HepG2 (cell line): Measurements from ENCODE around the gene RECQL. TPM values are rescaled to one million over a fixed set of nuclear protein-coding genes. Genes with fewer than 3 reads are reported as not detected.

Experiments used
- CEBPG ChIP-seq: IDR thresholded peaks from 2 replicates; pipeline ENCODE4 v1.6.1; 2016
- ETV6 ChIP-seq: sonication (generic); formaldehyde crosslinking; conservative IDR thresholded peaks from 2 replicates; pipeline ENCODE4 v1.4.0; 2020; ENCODE audit warnings: missing genetic modification reagents
- GMEB1 ChIP-seq: sonication (generic); formaldehyde crosslinking; IDR thresholded peaks from 2 replicates; pipeline ENCODE4 v1.5.1; 2020; ENCODE audit warnings: missing genetic modification reagents, mild to moderate bottlenecking, borderline replicate concordance
- ISX ChIP-seq: sonication (generic); formaldehyde crosslinking; conservative IDR thresholded peaks from 2 replicates; pipeline ENCODE4 v1.5.0; 2020; ENCODE audit warnings: missing genetic modification reagents
- KLF9 ChIP-seq: IDR thresholded peaks from 2 replicates; pipeline ENCODE4 v1.6.1; 2016; ENCODE audit warnings: low read depth
- RFX3 ChIP-seq: IDR thresholded peaks from 2 replicates; pipeline ENCODE4 v1.6.1; 2016; ENCODE audit warnings: missing biosample characterization, missing genetic modification reagents
- ZHX1 ChIP-seq: sonication (generic); formaldehyde crosslinking; IDR thresholded peaks from 2 replicates; pipeline ENCODE4 v1.8.1; 2022; ENCODE audit warnings: low read depth, mild to moderate bottlenecking, missing genetic modification reagents
- ZNF142 ChIP-seq: sonication (generic); formaldehyde crosslinking; IDR thresholded peaks from 2 replicates; pipeline ENCODE4 v1.4.0; 2020; ENCODE audit warnings: missing genetic modification reagents
- ZNF281 ChIP-seq: sonication (generic); formaldehyde crosslinking; IDR thresholded peaks from 2 replicates; pipeline ENCODE4 v1.4.0; 2020; ENCODE audit warnings: missing genetic modification reagents, borderline replicate concordance
- polyA plus RNA-seq, 8 experiments: library from polyadenylated mRNA; depleted of rRNA in 3 of 8; stranded (reverse) in 7 of 8; unstranded in 1 of 8; fragments of >200 nt; fragmentation: Illumina TruSeq in 4 of 8; extraction: Trizol in 4 of 8; gene quantifications; 2 replicates each; pipeline versions ENCODE4 v1.2.1 to v1.2.3, GENCODE V29; 2011 to 2016; ENCODE audit warnings: low read depth in 4 of 8, missing spikeins in 1 of 8, mixed read lengths in 1 of 8; ENCODE audit not compliant: insufficient read depth in 1 of 8
- total RNA-seq, 5 experiments: library from RNA; depleted of rRNA; stranded (reverse); fragments of >200 nt; fragmentation: Illumina TruSeq; extraction: Trizol; gene quantifications; 2 replicates each; pipeline ENCODE4 v1.2.3, GENCODE V29; 2016; ENCODE audit warnings: low read depth in 1 of 5
- TF ChIP-seq, protein P1 (sequence below), 2 experiments: sonication (generic) in 1 of 2; formaldehyde crosslinking in 1 of 2; IDR thresholded peaks; 2 replicates each; pipeline versions ENCODE4 v1.5.1 to v1.6.1; 2011 to 2020; ENCODE audit warnings: borderline replicate concordance in 1 of 2, low read depth in 1 of 2, low read length in 1 of 2, mild to moderate bottlenecking in 1 of 2, missing genetic modification reagents in 1 of 2, moderate library complexity in 1 of 2

The RECQL gene
- total and polyA plus RNA-seq, 2 of the 13 experiments (the other 11 are each of a cell fraction or from before 2014, with no cell fraction given): 7.2 to 41.5 TPM

DNA sequence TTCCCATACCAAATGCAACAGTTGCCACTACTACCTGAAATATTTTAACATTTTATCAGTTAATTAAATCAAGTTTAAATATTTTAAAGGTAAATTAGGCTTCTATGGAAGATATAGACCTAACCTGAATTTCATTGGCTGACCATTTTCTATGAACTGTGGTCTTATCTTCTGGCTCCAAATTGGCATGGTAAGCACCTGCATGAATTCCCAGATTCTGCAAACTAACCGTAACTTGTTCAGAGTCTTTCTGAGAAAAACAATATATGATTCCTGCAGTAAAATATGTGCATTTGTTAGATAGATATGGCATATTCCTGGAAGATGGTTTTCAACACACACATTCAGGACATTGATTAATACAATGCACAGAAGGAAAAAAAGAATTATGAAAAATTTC, 25.9 kb downstream of the RECQL start (continued):
- TF ChIP-seq, protein P1, sequence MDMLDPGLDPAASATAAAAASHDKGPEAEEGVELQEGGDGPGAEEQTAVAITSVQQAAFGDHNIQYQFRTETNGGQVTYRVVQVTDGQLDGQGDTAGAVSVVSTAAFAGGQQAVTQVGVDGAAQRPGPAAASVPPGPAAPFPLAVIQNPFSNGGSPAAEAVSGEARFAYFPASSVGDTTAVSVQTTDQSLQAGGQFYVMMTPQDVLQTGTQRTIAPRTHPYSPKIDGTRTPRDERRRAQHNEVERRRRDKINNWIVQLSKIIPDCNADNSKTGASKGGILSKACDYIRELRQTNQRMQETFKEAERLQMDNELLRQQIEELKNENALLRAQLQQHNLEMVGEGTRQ (IDR thresholded peaks at IDR 0.05; ENCODE audit: low read depth, low read length): no peak
- TF ChIP-seq, protein P1 (CRISPR knock-in tag; IDR thresholded peaks at IDR 0.05; ENCODE audit: borderline replicate concordance): no peak
- TF ChIP-seq ZNF281 (CRISPR knock-in tag): no peak
- no peak for TF ChIP-seq ZNF142 (CRISPR knock-in tag)
- no peak for TF ChIP-seq ZHX1
- TF ChIP-seq RFX3: no peak
- TF ChIP-seq KLF9: no peak
- no peak for TF ChIP-seq ISX
- TF ChIP-seq CEBPG (CRISPR knock-in tag): no peak
- TF ChIP-seq GMEB1 (CRISPR knock-in tag): no peak
- no peak for TF ChIP-seq ETV6 (CRISPR knock-in tag)
- TF ChIP-seq, all 625 proteins: peak for 0
